ENCODE results near the gene CDC42BPA. TPM values are rescaled to one million over a fixed set of nuclear protein-coding genes. Genes with fewer than 3 reads are reported as not detected.
A peak's percentile ranks its signal among the peaks of the same experiment; 100 is the strongest.

Gene CDC42BPA
- polyA plus RNA-seq, 1 donor (not counting 4 experiments of a cell fraction or from before 2014, with no cell fraction given): 9.2 TPM

DNA sequence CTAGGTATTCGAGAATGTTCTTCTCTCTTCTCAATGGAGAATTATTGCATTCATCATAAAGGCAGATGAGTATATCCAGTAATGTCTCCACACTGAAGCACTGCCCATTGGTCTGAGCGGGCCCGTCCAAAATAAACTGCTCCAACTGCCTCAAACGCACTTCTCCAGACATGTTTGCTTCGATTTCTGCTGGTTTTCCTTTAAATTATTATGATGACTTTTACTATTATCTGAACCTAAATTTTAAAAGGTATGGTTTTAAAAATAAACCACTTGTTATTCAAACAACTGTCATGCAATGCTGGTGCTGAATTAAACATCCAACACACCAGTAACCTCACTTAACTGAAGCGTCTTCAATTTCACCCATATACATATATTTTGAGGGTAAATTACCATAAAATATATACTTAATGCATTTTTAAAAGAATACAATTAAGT lies 1.3 kb downstream of the CDC42BPA start:
- DNase-seq (ENCODE audit: low read depth, low spot score): no peak
- peak overlapping the region; percentile 86 for H3K27ac ChIP-seq (ENCODE audit: control insufficient read depth, insufficient read depth, low read length)
- H3K79me2 ChIP-seq (ENCODE audit: control insufficient read depth, insufficient read depth, low read length): peaks cover 51% of the 10 kb centered on the region

DNA sequence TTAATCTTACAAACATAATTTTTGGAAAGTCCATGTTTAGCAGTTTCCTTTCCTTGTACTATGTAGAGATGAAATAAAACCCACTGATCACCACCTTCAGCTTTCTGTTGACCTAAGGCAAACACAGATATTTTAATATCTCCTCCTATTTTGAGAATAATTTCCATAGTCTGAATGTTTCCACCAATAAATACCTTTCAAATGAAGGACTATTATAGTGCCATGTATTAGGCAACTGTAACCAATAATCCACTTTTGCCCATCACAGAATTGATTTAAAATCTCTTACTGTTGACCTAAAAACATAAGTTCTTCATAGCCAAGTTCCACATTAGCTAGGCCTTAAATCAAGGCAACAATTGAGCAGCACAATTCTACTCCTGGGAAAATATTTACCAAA lies 1.8 kb downstream of the CDC42BPA start:
- Histone ChIP-seq H3K36me3 (ENCODE audit: control insufficient read depth in 2 of 2, extremely low read depth in 1 of 2, insufficient read depth in 2 of 2, low read length in 2 of 2) (no peaks in the 10 kb centered on the region), H2AFZ (ENCODE audit: control insufficient read depth, low read length) (no peak overlapping the region), H3K4me3 (ENCODE audit: control insufficient read depth in 2 of 3, extremely low read depth in 1 of 3, insufficient read depth in 2 of 3, low read depth in 1 of 3, low read length in 3 of 3) (peak overlapping the region; percentile 65 to 94 (median 84)), H3K27me3 (ENCODE audit: control insufficient read depth, extremely low read depth, insufficient read depth, low read length) (no peaks in the 10 kb centered on the region), H3K9me3 (ENCODE audit: control insufficient read depth, low read depth, low read length) (no peaks in the 10 kb centered on the region), H3K9ac (ENCODE audit: control insufficient read depth, extremely low read depth, insufficient read depth, low read length) (peak overlapping the region; percentile 88), H4K20me1 (ENCODE audit: control insufficient read depth, extremely low read depth, insufficient read depth, low read length) (no peaks in the 10 kb centered on the region), H3K79me2 (ENCODE audit: control insufficient read depth, insufficient read depth, low read length) (peaks cover 56% of the 10 kb centered on the region), H3K4me2 (ENCODE audit: control insufficient read depth, extremely low read depth, insufficient read depth, low read depth, low read length) (peak overlapping the region; percentile 94), H3K27ac (ENCODE audit: control insufficient read depth, insufficient read depth, low read length) (peak overlapping the region; percentile 86), H3K9me1 (ENCODE audit: control insufficient read depth, extremely low read depth, insufficient read depth, low read length) (no peaks in the 10 kb centered on the region), H3K4me1 (ENCODE audit: control insufficient read depth, extremely low read depth, insufficient read depth, low read length) (peaks cover 13% of the 10 kb centered on the region)
- DNase-seq (ENCODE audit: low read depth, low spot score) (no peak), FAIRE-seq (no peak)
- TF ChIP-seq, protein P1, sequence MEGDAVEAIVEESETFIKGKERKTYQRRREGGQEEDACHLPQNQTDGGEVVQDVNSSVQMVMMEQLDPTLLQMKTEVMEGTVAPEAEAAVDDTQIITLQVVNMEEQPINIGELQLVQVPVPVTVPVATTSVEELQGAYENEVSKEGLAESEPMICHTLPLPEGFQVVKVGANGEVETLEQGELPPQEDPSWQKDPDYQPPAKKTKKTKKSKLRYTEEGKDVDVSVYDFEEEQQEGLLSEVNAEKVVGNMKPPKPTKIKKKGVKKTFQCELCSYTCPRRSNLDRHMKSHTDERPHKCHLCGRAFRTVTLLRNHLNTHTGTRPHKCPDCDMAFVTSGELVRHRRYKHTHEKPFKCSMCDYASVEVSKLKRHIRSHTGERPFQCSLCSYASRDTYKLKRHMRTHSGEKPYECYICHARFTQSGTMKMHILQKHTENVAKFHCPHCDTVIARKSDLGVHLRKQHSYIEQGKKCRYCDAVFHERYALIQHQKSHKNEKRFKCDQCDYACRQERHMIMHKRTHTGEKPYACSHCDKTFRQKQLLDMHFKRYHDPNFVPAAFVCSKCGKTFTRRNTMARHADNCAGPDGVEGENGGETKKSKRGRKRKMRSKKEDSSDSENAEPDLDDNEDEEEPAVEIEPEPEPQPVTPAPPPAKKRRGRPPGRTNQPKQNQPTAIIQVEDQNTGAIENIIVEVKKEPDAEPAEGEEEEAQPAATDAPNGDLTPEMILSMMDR (optimal IDR thresholded peaks at IDR 0.05 in 1 of 3, IDR thresholded peaks at IDR 0.05 in 1 of 3, conservative IDR thresholded peaks at IDR 0.05 in 1 of 3; ENCODE audit: extremely low read depth in 1 of 3, insufficient read depth in 2 of 3, low read length in 3 of 3): no peak
- no peak for TF ChIP-seq EZH2 (IDR thresholded peaks at IDR 0.05; ENCODE audit: low read length)
- dilution Hi-C loops (cut with MboI; ENCODE audit: extremely low pct_ligation_motif_present, low sequenced_read_pairs): no loop called here

More for the DNA sequence above, 1.3 kb downstream of the CDC42BPA start:
- Histone ChIP-seq H3K4me3 (ENCODE audit: control insufficient read depth in 2 of 3, extremely low read depth in 1 of 3, insufficient read depth in 2 of 3, low read depth in 1 of 3, low read length in 3 of 3) (peak overlapping the region; percentile 65 to 94 (median 84)), H3K27me3 (ENCODE audit: control insufficient read depth, extremely low read depth, insufficient read depth, low read length) (no peaks in the 10 kb centered on the region), H3K9me1 (ENCODE audit: control insufficient read depth, extremely low read depth, insufficient read depth, low read length) (no peaks in the 10 kb centered on the region), H3K9me3 (ENCODE audit: control insufficient read depth, low read depth, low read length) (no peaks in the 10 kb centered on the region), H3K4me1 (ENCODE audit: control insufficient read depth, extremely low read depth, insufficient read depth, low read length) (peaks cover 13% of the 10 kb centered on the region), H3K4me2 (ENCODE audit: control insufficient read depth, extremely low read depth, insufficient read depth, low read depth, low read length) (peak overlapping the region; percentile 94), H3K36me3 (ENCODE audit: control insufficient read depth in 2 of 2, extremely low read depth in 1 of 2, insufficient read depth in 2 of 2, low read length in 2 of 2) (no peaks in the 10 kb centered on the region), H2AFZ (ENCODE audit: control insufficient read depth, low read length) (no peak overlapping the region), H3K9ac (ENCODE audit: control insufficient read depth, extremely low read depth, insufficient read depth, low read length) (peak overlapping the region; percentile 88), H4K20me1 (ENCODE audit: control insufficient read depth, extremely low read depth, insufficient read depth, low read length) (no peaks in the 10 kb centered on the region)
- TF ChIP-seq, protein P1 (optimal IDR thresholded peaks at IDR 0.05 in 1 of 3, IDR thresholded peaks at IDR 0.05 in 1 of 3, conservative IDR thresholded peaks at IDR 0.05 in 1 of 3; ENCODE audit: extremely low read depth in 1 of 3, insufficient read depth in 2 of 3, low read length in 3 of 3): no peak
- TF ChIP-seq EZH2 (IDR thresholded peaks at IDR 0.05; ENCODE audit: low read length): no peak
- FAIRE-seq: no peak
- dilution Hi-C loops (cut with MboI; ENCODE audit: extremely low pct_ligation_motif_present, low sequenced_read_pairs): no loop called here
